Subcutaneous adipose tissue (tissue), 4 donors: ENCODE measurements around the gene IGHMBP2. TPM values are rescaled to one million over a fixed set of nuclear protein-coding genes. Genes with fewer than 3 reads are reported as not detected.

Experiments
- total RNA-seq, 4 donors: library from RNA; depleted of rRNA; stranded (reverse); fragments of >200 nt; gene quantifications; one replicate each; pipeline ENCODE4 v1.1.0, GENCODE V29; 2016

Gene IGHMBP2
- total RNA-seq, 4 donors from 2014 or later = 7.0 to 21.9 (median 11.4) TPM

Other genes starting within 250 kb of the IGHMBP2 start
- 1 to 10 TPM in 1 of 4 donors, not detected in 3; 4.9 TPM for gene GAL, start 219.3 kb upstream of the IGHMBP2 start, total RNA-seq
- 1 to 10 TPM in 1 of 4 donors, under 1 TPM in 2, not detected in 1; 0.44 to 2.5 (median 0.98) TPM for gene TESMIN, start 152.4 kb upstream of the IGHMBP2 start, total RNA-seq
- gene CPT1A, start 62.0 kb upstream of the IGHMBP2 start, total RNA-seq = 10 to 100 TPM; 26.6 to 47.9 (median 35.8) TPM
- 10 to 100 TPM; 23.5 to 47.6 (median 37.6) TPM for gene MRPL21, start 59 bp upstream of the IGHMBP2 start, total RNA-seq
- not detected for gene MRGPRD, start 77.1 kb downstream of the IGHMBP2 start, total RNA-seq
- 10 to 100 TPM in 2 of 4 donors, 1 to 10 TPM in 2; 8.8 to 18.6 (median 10.9) TPM for gene MRGPRF, start 109.4 kb downstream of the IGHMBP2 start, total RNA-seq
- gene TPCN2, start 145.0 kb downstream of the IGHMBP2 start, total RNA-seq = 10 to 100 TPM; 12.2 to 30.7 (median 17.6) TPM